ENCODE data around the gene TMEM130. TPM values are rescaled to one million over a fixed set of nuclear protein-coding genes. Genes with fewer than 3 reads are reported as not detected.

The TMEM130 gene
- total and polyA plus RNA-seq, 2 donors (not counting 1 experiment from before 2014, with no cell fraction given), result 0.66 to 2.6 TPM

DNA sequence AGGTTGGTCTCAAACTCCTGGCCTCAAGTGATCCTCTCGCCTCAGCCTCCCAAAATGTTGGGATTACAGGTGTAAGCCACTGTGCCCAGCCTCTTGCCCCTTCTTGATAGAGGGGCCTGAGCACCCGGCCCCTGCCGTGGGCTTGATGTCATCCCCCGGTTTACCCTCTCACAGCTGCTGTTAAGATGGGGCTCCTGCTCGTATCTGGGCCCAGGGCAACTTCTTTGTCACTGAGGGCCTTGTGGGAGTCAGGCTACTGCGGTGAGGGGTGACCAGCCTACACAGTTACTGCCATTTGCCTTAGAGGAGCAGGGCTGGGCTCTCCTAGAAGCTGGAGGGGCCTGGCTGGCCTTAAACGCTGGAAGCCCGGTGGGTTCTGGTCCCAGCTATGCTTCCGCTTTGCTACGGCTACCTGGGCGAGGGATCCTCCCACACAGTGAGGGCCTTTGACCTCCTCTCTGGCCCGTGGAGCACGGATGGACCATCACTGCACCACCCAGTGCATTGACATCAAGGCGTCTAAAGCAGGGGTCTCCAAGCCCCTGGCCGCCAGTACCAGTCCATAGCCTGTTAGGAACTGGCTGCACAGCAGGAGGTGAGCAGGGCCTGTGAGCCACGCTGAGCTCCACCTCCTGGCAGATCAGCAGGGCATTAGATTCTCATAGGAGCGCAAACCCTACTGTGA, 1.1 kb upstream of the TMEM130 start:
- Histone ChIP-seq H3K4me2 (ENCODE audit: extremely low read depth, insufficient read depth, low read length) (no peak overlapping the region), H3K9me3 (ENCODE audit: control insufficient read depth, insufficient read depth, low read depth, low read length) (no peaks in the 10 kb centered on the region), H3K4me3 (replicated peaks in 1 of 4; ENCODE audit: control extremely low read depth in 1 of 4, insufficient read depth in 1 of 4, low read depth in 3 of 4, low read length in 4 of 4) (no peak overlapping the region), H3K36me3 (ENCODE audit: control insufficient read depth, insufficient read depth, low read length) (no peaks in the 10 kb centered on the region), H2AFZ (ENCODE audit: low read length) (no peak overlapping the region), H3K4me1 (ENCODE audit: control insufficient read depth, extremely low read depth, insufficient read depth, low read length) (no peaks in the 10 kb centered on the region), H3K27ac (ENCODE audit: insufficient read depth, low read length) (no peak overlapping the region), H3K9ac (ENCODE audit: insufficient read depth, low read length) (no peak overlapping the region), H3K79me2 (ENCODE audit: control insufficient read depth, insufficient read depth, low read length) (no peaks in the 10 kb centered on the region), H4K20me1 (ENCODE audit: control insufficient read depth, extremely low read depth, insufficient read depth, low read length) (no peaks in the 10 kb centered on the region), H3K27me3 (ENCODE audit: control insufficient read depth, insufficient read depth, low read length) (peaks cover 13% of the 10 kb centered on the region)
- no peak for DNase-seq (ENCODE audit: low read depth in 2 of 2)
- TF ChIP-seq EZH2 (IDR thresholded peaks at IDR 0.05; ENCODE audit: low read length, missing control alignments), result no peak
- TF ChIP-seq, protein P1, sequence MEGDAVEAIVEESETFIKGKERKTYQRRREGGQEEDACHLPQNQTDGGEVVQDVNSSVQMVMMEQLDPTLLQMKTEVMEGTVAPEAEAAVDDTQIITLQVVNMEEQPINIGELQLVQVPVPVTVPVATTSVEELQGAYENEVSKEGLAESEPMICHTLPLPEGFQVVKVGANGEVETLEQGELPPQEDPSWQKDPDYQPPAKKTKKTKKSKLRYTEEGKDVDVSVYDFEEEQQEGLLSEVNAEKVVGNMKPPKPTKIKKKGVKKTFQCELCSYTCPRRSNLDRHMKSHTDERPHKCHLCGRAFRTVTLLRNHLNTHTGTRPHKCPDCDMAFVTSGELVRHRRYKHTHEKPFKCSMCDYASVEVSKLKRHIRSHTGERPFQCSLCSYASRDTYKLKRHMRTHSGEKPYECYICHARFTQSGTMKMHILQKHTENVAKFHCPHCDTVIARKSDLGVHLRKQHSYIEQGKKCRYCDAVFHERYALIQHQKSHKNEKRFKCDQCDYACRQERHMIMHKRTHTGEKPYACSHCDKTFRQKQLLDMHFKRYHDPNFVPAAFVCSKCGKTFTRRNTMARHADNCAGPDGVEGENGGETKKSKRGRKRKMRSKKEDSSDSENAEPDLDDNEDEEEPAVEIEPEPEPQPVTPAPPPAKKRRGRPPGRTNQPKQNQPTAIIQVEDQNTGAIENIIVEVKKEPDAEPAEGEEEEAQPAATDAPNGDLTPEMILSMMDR (conservative IDR thresholded peaks at IDR 0.05 in 1 of 2, IDR thresholded peaks at IDR 0.05 in 1 of 2; ENCODE audit: low read depth in 1 of 2, low read length in 2 of 2), result no peak

DNA sequence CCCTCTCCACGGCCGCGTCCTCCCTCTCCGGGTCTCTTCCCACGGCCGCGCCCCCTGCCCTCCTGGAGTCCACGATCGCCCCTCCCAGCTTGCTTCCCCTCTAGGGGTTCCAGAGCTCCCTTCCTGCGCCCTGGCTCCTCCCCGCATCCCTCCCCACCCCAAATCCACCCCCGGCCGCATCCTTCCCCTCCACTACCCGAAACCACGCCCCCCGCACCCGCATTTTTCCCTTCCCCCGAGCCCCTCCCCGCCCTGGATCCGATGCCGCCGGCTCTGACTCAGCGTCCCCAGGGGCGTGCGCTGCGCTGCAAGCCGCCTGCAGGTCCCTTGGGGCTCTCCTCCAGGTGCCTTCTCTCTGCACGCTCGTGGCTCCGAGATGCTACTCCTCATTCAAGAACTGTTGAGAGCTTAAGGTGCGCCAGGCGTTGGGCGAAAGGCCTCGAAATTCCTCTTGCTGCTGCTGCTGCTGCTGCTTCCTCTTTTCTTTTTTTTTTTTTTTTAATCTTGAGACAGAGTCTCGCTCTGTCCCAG, 372 bp upstream of the TMEM130 start:
- H3K36me3 ChIP-seq (ENCODE audit: control insufficient read depth, insufficient read depth, low read length), result no peaks in the 10 kb centered on the region
- H3K4me1 ChIP-seq (ENCODE audit: control insufficient read depth, extremely low read depth, insufficient read depth, low read length), result no peaks in the 10 kb centered on the region
- H3K9me3 ChIP-seq (ENCODE audit: control insufficient read depth, insufficient read depth, low read depth, low read length), result no peaks in the 10 kb centered on the region
- peak overlapping the region; percentile 46 for H2AFZ ChIP-seq (ENCODE audit: low read length)
- H3K4me3 ChIP-seq (replicated peaks in 1 of 4; ENCODE audit: control extremely low read depth in 1 of 4, insufficient read depth in 1 of 4, low read depth in 3 of 4, low read length in 4 of 4), result peak overlapping the region; percentile 26 to 51 (median 36)
- TF ChIP-seq, protein P1 (conservative IDR thresholded peaks at IDR 0.05 in 1 of 2, IDR thresholded peaks at IDR 0.05 in 1 of 2; ENCODE audit: low read depth in 1 of 2, low read length in 2 of 2), result no peak
- no peak for TF ChIP-seq EZH2 (IDR thresholded peaks at IDR 0.05; ENCODE audit: low read length, missing control alignments)
- no peaks in the 10 kb centered on the region for H3K79me2 ChIP-seq (ENCODE audit: control insufficient read depth, insufficient read depth, low read length)
- H3K27me3 ChIP-seq (ENCODE audit: control insufficient read depth, insufficient read depth, low read length), result peaks cover 13% of the 10 kb centered on the region
- H3K9ac ChIP-seq (ENCODE audit: insufficient read depth, low read length), result no peak overlapping the region
- peak; percentile 16 to 55 for DNase-seq (ENCODE audit: low read depth in 2 of 2)
- H3K27ac ChIP-seq (ENCODE audit: insufficient read depth, low read length), result no peak overlapping the region
- H3K4me2 ChIP-seq (ENCODE audit: extremely low read depth, insufficient read depth, low read length), result peak overlapping the region; percentile 75
- no peaks in the 10 kb centered on the region for H4K20me1 ChIP-seq (ENCODE audit: control insufficient read depth, extremely low read depth, insufficient read depth, low read length)

DNA sequence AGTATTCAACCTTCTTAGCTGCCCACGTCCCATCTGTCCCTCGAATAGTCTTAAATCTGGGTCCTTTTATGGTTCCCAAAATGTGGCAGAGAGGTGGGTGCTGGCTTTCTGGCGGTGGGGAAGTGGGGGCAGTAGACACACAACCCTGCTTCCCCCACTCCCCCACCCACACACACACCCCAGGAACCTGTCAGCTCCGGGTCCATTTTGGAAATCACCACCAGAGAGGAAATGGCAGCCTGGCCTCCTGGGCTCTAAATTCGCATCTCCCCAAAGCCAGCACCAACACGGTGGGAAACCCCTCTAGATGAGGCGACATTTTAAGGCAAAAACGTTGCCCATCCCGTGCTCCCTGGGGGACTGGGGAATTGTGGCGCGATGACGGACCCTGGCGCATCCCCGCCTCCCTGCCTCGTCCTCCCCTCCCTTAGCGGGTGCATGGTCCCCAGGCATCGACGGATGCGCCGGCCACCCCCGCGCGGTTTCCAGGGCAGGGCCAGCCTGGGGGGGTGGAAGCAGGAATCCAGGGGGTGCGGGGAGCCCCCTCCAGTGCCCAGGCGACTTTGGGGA, 702 bp downstream of the TMEM130 start:
- no peaks in the 10 kb centered on the region for H3K79me2 ChIP-seq (ENCODE audit: control insufficient read depth, insufficient read depth, low read length)
- H3K4me2 ChIP-seq (ENCODE audit: extremely low read depth, insufficient read depth, low read length), result peak overlapping the region; percentile 68
- no peaks in the 10 kb centered on the region for H3K36me3 ChIP-seq (ENCODE audit: control insufficient read depth, insufficient read depth, low read length)
- H2AFZ ChIP-seq (ENCODE audit: low read length), result no peak overlapping the region
- TF ChIP-seq EZH2 (IDR thresholded peaks at IDR 0.05; ENCODE audit: low read length, missing control alignments), result peak; percentile 72
- TF ChIP-seq, protein P1 (conservative IDR thresholded peaks at IDR 0.05 in 1 of 2, IDR thresholded peaks at IDR 0.05 in 1 of 2; ENCODE audit: low read depth in 1 of 2, low read length in 2 of 2), result no peak
- H4K20me1 ChIP-seq (ENCODE audit: control insufficient read depth, extremely low read depth, insufficient read depth, low read length), result no peaks in the 10 kb centered on the region
- peak overlapping the region in 1 of 4 experiments; percentile 51 for H3K4me3 ChIP-seq (replicated peaks in 1 of 4; ENCODE audit: control extremely low read depth in 1 of 4, insufficient read depth in 1 of 4, low read depth in 3 of 4, low read length in 4 of 4)
- DNase-seq (ENCODE audit: low read depth in 2 of 2), result no peak
- no peaks in the 10 kb centered on the region for H3K9me3 ChIP-seq (ENCODE audit: control insufficient read depth, insufficient read depth, low read depth, low read length)
- no peak overlapping the region for H3K27ac ChIP-seq (ENCODE audit: insufficient read depth, low read length)
- H3K27me3 ChIP-seq (ENCODE audit: control insufficient read depth, insufficient read depth, low read length), result peaks cover 13% of the 10 kb centered on the region
- no peak overlapping the region for H3K9ac ChIP-seq (ENCODE audit: insufficient read depth, low read length)
- H3K4me1 ChIP-seq (ENCODE audit: control insufficient read depth, extremely low read depth, insufficient read depth, low read length), result peaks cover 2% of the 10 kb centered on the region
